ENCODE data around the gene B3GALNT2. TPM values are rescaled to one million over a fixed set of nuclear protein-coding genes. Genes with fewer than 3 reads are reported as not detected.
"Not testable (repeated sequence)": the region's sequence is repeated elsewhere in the genome, so short reads cannot be mapped to it uniquely, and the experiment has no call there.

B3GALNT2 gene
- 10 to 100 TPM; 17.5 to 30.4 (median 23.2) TPM for total RNA-seq

DNA sequence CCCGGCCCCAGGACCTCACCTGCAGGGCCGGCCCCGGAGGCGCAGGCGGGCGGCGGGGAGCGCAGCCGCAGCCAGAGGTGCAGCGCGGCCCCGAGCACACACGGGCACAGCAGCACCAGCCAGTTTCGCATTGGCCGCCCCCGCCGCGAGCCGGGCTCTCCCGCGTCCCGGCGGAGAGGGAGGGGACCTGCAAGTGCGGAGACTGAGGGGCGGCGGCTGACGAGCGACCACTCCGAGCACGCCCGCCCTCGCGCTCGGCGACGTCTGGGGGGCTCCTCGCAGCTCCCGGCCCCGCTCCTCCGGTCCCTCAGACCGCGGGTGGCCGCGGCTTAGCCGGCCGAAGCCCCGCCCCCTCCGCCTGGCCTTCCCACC lies at the start of gene B3GALNT2:
Gene B3GALNT2 (minus strand): TSS at position 331 of the 372 bp plus-strand sequence. CDS start 200 bp downstream, at position 131.
- TF ChIP-seq, protein P1, sequence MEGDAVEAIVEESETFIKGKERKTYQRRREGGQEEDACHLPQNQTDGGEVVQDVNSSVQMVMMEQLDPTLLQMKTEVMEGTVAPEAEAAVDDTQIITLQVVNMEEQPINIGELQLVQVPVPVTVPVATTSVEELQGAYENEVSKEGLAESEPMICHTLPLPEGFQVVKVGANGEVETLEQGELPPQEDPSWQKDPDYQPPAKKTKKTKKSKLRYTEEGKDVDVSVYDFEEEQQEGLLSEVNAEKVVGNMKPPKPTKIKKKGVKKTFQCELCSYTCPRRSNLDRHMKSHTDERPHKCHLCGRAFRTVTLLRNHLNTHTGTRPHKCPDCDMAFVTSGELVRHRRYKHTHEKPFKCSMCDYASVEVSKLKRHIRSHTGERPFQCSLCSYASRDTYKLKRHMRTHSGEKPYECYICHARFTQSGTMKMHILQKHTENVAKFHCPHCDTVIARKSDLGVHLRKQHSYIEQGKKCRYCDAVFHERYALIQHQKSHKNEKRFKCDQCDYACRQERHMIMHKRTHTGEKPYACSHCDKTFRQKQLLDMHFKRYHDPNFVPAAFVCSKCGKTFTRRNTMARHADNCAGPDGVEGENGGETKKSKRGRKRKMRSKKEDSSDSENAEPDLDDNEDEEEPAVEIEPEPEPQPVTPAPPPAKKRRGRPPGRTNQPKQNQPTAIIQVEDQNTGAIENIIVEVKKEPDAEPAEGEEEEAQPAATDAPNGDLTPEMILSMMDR (IDR thresholded peaks at IDR 0.05), result no peak
- DNase-seq (ENCODE audit: low spot score) (no peak), ATAC-seq (ENCODE audit: low FRiP score) (peak; percentile 67)

DNA sequence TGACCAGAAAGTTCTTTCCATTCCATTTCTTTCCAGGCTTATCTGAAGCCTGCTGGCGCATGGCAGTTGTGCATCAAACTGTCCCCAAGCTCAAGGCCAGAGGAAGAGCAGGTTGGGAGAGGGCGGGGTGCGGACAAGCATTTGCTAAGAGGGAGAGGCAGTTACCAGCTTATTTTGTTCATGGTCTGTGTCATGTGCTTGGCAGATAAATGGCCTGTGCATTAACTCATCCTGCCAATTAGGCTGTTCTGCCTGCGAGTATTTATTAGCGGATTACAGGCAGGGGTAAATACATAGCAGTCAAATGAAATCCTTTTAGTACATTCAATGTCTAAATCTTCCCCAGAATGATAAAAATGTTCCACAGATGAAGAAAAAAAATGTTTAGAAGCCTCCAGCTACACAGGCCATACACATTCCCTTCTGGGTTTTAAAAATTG lies 48.9 kb upstream of the B3GALNT2 start:
- no peak for ATAC-seq (ENCODE audit: low FRiP score)
- TF ChIP-seq, protein P1 (IDR thresholded peaks at IDR 0.05), result no peak
- no peak for DNase-seq (ENCODE audit: low spot score)

- TF ChIP-seq, protein P1 (IDR thresholded peaks at IDR 0.05), result no peak
- no peak for DNase-seq (ENCODE audit: low spot score)
- ATAC-seq (ENCODE audit: low FRiP score), result no peak
These were observed 48.0 kb upstream of the B3GALNT2 start for GRCh38 chr1:235552146-235552716.

GRCh38 chr1:235549351-235550139 lies 45.3 kb upstream of the B3GALNT2 start:
- TF ChIP-seq, protein P1 (IDR thresholded peaks at IDR 0.05), result no peak
- ATAC-seq (ENCODE audit: low FRiP score) (no peak), DNase-seq (ENCODE audit: low spot score) (no peak)

DNA sequence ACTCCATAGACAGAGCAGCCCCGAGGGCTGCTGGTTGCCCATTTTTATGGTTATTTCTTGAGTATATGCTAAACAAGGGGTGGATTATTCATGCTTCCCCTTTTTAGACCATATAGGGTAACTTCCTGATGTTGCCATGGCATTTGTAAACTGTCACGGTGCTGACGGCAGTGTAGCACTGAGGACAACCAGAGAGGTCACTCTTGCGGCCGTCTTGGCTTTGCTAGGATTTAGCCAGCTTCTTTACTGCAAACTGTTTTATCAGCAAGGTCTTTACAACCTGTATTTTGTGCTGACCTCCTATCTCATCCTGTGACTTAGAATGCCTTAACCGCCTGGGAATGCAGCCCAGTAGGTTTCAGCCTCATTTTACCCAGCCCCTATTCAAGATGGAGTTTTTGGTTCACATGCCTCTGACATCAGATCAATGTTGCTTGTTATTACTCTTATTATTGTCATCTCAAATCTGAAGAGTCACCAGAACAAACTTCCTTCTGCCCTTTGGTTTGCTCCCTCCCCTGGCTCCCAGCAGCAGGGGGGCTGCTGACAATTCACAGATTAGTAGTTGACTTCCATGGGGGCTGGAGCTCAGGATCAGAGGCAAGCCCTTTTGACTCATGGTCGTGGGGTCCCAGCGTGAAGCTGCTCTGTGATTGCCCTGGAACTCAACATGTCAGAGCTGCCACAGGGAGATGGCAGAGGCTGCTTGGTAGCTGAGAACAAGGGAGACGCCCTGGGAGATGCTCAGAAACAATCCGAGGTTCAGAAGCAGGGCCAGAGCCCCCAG lies 42.3 kb upstream of the B3GALNT2 start:
- DNase-seq (ENCODE audit: low spot score); ATAC-seq (ENCODE audit: low FRiP score): not testable (repeated sequence)

- no peak for DNase-seq (ENCODE audit: low spot score)
- TF ChIP-seq, protein P1 (IDR thresholded peaks at IDR 0.05), result no peak
- no peak for ATAC-seq (ENCODE audit: low FRiP score)
These were observed 41.2 kb upstream of the B3GALNT2 start for GRCh38 chr1:235545292-235545930.

GRCh38 chr1:235542845-235543244 lies 38.6 kb upstream of the B3GALNT2 start:
- not testable (repeated sequence) for ATAC-seq (ENCODE audit: low FRiP score); DNase-seq (ENCODE audit: low spot score)
